GM23338 (cell line): ENCODE data around the gene DESI2. TPM values are rescaled to one million over a fixed set of nuclear protein-coding genes. Genes with fewer than 3 reads are reported as not detected.
A peak's percentile ranks its signal among the peaks of the same experiment; 100 is the strongest.

Experiments
- ATAC-seq: fragments of 200-7000 bp; cut with Tn5 transposase; 3 replicates; pipeline ENCODE4 v1.9.1; 2020
- DNase-seq: peaks from one replicate; pipeline ENCODE4 v3.0.0-alpha.2; 2015; ENCODE audit warnings: low spot score
- H2AFZ ChIP-seq: fragments of 200-600 bp; sonication (generic); 2 replicates; pipeline ENCODE4 v1.8.0; 2016; ENCODE audit warnings: antibody characterized with exemption, mild to moderate bottlenecking, moderate library complexity
- H3F3A ChIP-seq: fragments of 200-600 bp; sonication (generic); replicated peaks from 2 replicates; pipeline ENCODE4 v1.8.0; 2017; ENCODE audit warnings: antibody characterized with exemption, mixed run types, low read depth
- H3K27ac ChIP-seq: fragments of 200-600 bp; sonication (generic); 2 replicates; pipeline ENCODE4 v1.6.1; 2016; ENCODE audit warnings: low read depth
- H3K27me3 ChIP-seq: fragments of 200-600 bp; sonication (generic); 2 replicates; pipeline ENCODE4 v1.8.0; 2016; ENCODE audit warnings: mild to moderate bottlenecking, mixed run types, moderate library complexity; ENCODE audit not compliant: insufficient read depth
- H3K36me3 ChIP-seq: fragments of 200-600 bp; sonication (generic); 2 replicates; pipeline ENCODE4 v1.8.0; 2016; ENCODE audit warnings: mild to moderate bottlenecking; ENCODE audit not compliant: insufficient read depth
- H3K4me1 ChIP-seq: fragments of 200-600 bp; sonication (generic); 2 replicates; pipeline ENCODE4 v1.8.0; 2016; ENCODE audit warnings: mild to moderate bottlenecking, moderate library complexity; ENCODE audit not compliant: insufficient read depth
- H3K4me2 ChIP-seq: fragments of 200-600 bp; sonication (generic); 2 replicates; pipeline ENCODE4 v1.7.1; 2017; ENCODE audit warnings: mixed run types
- H3K4me3 ChIP-seq: fragments of 200-600 bp; sonication (generic); 2 replicates; pipeline ENCODE4 v1.6.1; 2016; ENCODE audit warnings: mixed run types
- H3K79me2 ChIP-seq: fragments of 200-600 bp; sonication (generic); replicated peaks from 2 replicates; pipeline ENCODE4 v1.8.0; 2017; ENCODE audit warnings: mild to moderate bottlenecking; ENCODE audit not compliant: insufficient read depth
- H3K9me2 ChIP-seq: fragments of 200-600 bp; sonication (generic); 2 replicates; pipeline ENCODE4 v1.8.0; 2017; ENCODE audit not compliant: insufficient read depth
- H4K20me1 ChIP-seq: fragments of 200-600 bp; sonication (generic); replicated peaks from 2 replicates; pipeline ENCODE4 v1.8.0; 2017; ENCODE audit warnings: mild to moderate bottlenecking; ENCODE audit not compliant: insufficient read depth
- H3K27ac Mint-ChIP-seq: 2 replicates; pipeline ENCODE4 v1.8.0; 2020; ENCODE audit warnings: inconsistent platforms, mild to moderate bottlenecking, moderate library complexity, mixed read lengths
- H3K27me3 Mint-ChIP-seq: 3 replicates; pipeline ENCODE4 v1.8.0; 2022; ENCODE audit warnings: low read depth, mild to moderate bottlenecking, moderate library complexity, mixed read lengths, inconsistent platforms; ENCODE audit not compliant: insufficient read depth, poor library complexity
- H3K36me3 Mint-ChIP-seq: 3 replicates; pipeline ENCODE4 v1.8.0; 2021; ENCODE audit warnings: low read depth, mild to moderate bottlenecking, inconsistent platforms, moderate library complexity, mixed read lengths
- H3K4me1 Mint-ChIP-seq: 3 replicates; pipeline ENCODE4 v1.8.0; 2020; ENCODE audit warnings: mild to moderate bottlenecking, inconsistent platforms, mixed read lengths
- H3K4me3 Mint-ChIP-seq: 3 replicates; pipeline ENCODE4 v1.8.0; 2021; ENCODE audit warnings: moderate library complexity, mild to moderate bottlenecking, inconsistent platforms, mixed read lengths
- H3K9me3 Mint-ChIP-seq: 3 replicates; pipeline ENCODE4 v1.8.0; 2020; ENCODE audit warnings: moderate library complexity, mild to moderate bottlenecking, inconsistent platforms, mixed read lengths
- CREB1 ChIP-seq: fragments of 250-450 bp; sonication (Bioruptor Pico); IDR thresholded peaks from 2 replicates; pipeline ENCODE4 v1.5.0; 2020; ENCODE audit warnings: low read depth, mild to moderate bottlenecking, moderate library complexity
- CTCF ChIP-seq, 2 experiments: fragments of 200-600 bp in 1 of 2; sonication (generic) in 1 of 2; conservative IDR thresholded peaks; 2 replicates each; pipeline versions ENCODE4 v1.5.1 to v1.6.1; 2016 to 2017; ENCODE audit warnings: antibody characterized with exemption in 2 of 2, low read depth in 2 of 2, mild to moderate bottlenecking in 2 of 2, moderate library complexity in 1 of 2
- EZH2 ChIP-seq: fragments of 200-600 bp; sonication (generic); IDR thresholded peaks from one replicate; pipeline ENCODE4 v1.8.0; 2017; ENCODE audit warnings: antibody characterized with exemption, mild to moderate bottlenecking, low read depth; ENCODE audit not compliant: unreplicated experiment
- EZH2phosphoT487 ChIP-seq: fragments of 200-600 bp; sonication (generic); IDR thresholded peaks from one replicate; pipeline ENCODE4 v1.8.1; 2018; ENCODE audit warnings: antibody characterized with exemption; ENCODE audit not compliant: unreplicated experiment
- JUNB ChIP-seq: IDR thresholded peaks from one replicate; pipeline ENCODE4 v1.6.1; 2016; ENCODE audit warnings: antibody characterized with exemption; ENCODE audit not compliant: unreplicated experiment
- NANOG ChIP-seq: IDR thresholded peaks from 2 replicates; pipeline ENCODE4 v1.6.1; 2016; ENCODE audit warnings: antibody characterized with exemption, borderline replicate concordance
- POLR2AphosphoS5 ChIP-seq: IDR thresholded peaks from 2 replicates; pipeline ENCODE4 v1.6.1; 2016; ENCODE audit warnings: antibody characterized with exemption, low read depth
- REST ChIP-seq: IDR thresholded peaks from one replicate; pipeline ENCODE4 v1.6.1; 2018; ENCODE audit warnings: antibody characterized with exemption; ENCODE audit not compliant: unreplicated experiment
- STAT1 ChIP-seq: IDR thresholded peaks from one replicate; pipeline ENCODE4 v1.6.1; 2016; ENCODE audit warnings: antibody characterized with exemption; ENCODE audit not compliant: unreplicated experiment
- ZNF114 ChIP-seq: fragments of 250-450 bp; sonication (Bioruptor Pico); IDR thresholded peaks from 2 replicates; pipeline ENCODE4 v1.5.0; 2020; ENCODE audit warnings: mild to moderate bottlenecking, moderate library complexity
- ZNF331 ChIP-seq: fragments of 250-450 bp; sonication (Bioruptor Pico); IDR thresholded peaks from 2 replicates; pipeline ENCODE4 v1.5.0; 2020; ENCODE audit warnings: low read depth, mild to moderate bottlenecking, moderate library complexity
- polyA plus RNA-seq: library from polyadenylated mRNA; unstranded; fragments of >200 nt; fragmentation: Nextera tagmentation; extraction: Ambion mirVana; gene quantifications from 2 replicates; pipeline ENCODE4 v1.2.1, GENCODE V29; 2016
- total RNA-seq: library from RNA; depleted of rRNA; stranded (reverse); fragments of >200 nt; shearing (Covaris generic); gene quantifications from 2 replicates; pipeline ENCODE4 v1.2.3, GENCODE V29; 2014
- TF ChIP-seq, protein P1 (sequence below): IDR thresholded peaks from 2 replicates; pipeline ENCODE4 v1.6.1; 2016; ENCODE audit warnings: antibody characterized with exemption
- TF ChIP-seq, protein P2 (sequence below): fragments of 250-450 bp; sonication (Bioruptor Pico); IDR thresholded peaks from 2 replicates; pipeline ENCODE4 v1.5.0; 2020; ENCODE audit warnings: mild to moderate bottlenecking, moderate library complexity

The DESI2 gene
- total and polyA plus RNA-seq, 2 experiments from 2014 or later: 145 TPM

DNA sequence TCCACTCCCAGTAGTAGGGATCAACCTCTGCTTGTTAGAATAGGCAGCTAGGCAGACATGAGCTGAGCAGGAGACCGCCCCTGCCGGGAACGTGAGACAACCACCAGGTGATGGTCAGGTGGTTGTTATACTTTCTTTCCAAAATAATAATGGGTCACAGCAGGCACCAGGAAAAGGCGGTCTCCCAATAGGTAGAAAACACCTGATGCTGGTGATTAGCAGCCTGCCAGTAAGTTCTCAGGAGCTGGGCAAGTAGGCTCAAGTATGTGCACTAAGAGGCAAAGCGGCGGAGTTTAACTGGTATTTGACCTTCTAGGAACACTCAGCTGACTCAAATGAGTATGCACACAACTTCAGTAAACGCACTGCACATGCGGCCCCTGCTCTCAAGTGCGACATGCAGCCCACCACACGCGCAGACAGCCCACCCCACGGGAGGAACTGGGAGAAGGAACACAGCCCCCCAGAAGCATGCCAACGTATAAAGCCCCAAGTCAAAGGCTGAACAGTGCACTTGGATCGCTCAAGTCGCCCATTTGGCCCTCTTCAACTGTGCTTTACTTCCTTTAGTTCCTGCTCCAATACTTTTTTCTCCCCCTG is 80.0 kb downstream of the DESI2 start:
- H3K4me3 Mint-ChIP-seq: no peak overlapping the region
- H3K4me1 ChIP-seq: peaks cover 17% of the 10 kb centered on the region
- H2AFZ ChIP-seq: 0 out of 2 replicates have a peak overlapping the region, but pooled peaks have one; percentile 59
- TF ChIP-seq CREB1 (CRISPR knock-in tag): no peak
- TF ChIP-seq, protein P1, sequence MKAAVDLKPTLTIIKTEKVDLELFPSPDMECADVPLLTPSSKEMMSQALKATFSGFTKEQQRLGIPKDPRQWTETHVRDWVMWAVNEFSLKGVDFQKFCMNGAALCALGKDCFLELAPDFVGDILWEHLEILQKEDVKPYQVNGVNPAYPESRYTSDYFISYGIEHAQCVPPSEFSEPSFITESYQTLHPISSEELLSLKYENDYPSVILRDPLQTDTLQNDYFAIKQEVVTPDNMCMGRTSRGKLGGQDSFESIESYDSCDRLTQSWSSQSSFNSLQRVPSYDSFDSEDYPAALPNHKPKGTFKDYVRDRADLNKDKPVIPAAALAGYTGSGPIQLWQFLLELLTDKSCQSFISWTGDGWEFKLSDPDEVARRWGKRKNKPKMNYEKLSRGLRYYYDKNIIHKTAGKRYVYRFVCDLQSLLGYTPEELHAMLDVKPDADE: no peak
- no peak for TF ChIP-seq EZH2phosphoT487
- no peak for TF ChIP-seq EZH2
- no peak for TF ChIP-seq NANOG
- TF ChIP-seq JUNB: no peak
- no peak for TF ChIP-seq CTCF (conservative IDR thresholded peaks at IDR 0.05; ENCODE audit: low read depth in 2 of 2)
- no peak for TF ChIP-seq STAT1
- TF ChIP-seq ZNF114 (CRISPR knock-in tag): no peak
- TF ChIP-seq ZNF331 (CRISPR knock-in tag): no peak
- TF ChIP-seq, protein P2, sequence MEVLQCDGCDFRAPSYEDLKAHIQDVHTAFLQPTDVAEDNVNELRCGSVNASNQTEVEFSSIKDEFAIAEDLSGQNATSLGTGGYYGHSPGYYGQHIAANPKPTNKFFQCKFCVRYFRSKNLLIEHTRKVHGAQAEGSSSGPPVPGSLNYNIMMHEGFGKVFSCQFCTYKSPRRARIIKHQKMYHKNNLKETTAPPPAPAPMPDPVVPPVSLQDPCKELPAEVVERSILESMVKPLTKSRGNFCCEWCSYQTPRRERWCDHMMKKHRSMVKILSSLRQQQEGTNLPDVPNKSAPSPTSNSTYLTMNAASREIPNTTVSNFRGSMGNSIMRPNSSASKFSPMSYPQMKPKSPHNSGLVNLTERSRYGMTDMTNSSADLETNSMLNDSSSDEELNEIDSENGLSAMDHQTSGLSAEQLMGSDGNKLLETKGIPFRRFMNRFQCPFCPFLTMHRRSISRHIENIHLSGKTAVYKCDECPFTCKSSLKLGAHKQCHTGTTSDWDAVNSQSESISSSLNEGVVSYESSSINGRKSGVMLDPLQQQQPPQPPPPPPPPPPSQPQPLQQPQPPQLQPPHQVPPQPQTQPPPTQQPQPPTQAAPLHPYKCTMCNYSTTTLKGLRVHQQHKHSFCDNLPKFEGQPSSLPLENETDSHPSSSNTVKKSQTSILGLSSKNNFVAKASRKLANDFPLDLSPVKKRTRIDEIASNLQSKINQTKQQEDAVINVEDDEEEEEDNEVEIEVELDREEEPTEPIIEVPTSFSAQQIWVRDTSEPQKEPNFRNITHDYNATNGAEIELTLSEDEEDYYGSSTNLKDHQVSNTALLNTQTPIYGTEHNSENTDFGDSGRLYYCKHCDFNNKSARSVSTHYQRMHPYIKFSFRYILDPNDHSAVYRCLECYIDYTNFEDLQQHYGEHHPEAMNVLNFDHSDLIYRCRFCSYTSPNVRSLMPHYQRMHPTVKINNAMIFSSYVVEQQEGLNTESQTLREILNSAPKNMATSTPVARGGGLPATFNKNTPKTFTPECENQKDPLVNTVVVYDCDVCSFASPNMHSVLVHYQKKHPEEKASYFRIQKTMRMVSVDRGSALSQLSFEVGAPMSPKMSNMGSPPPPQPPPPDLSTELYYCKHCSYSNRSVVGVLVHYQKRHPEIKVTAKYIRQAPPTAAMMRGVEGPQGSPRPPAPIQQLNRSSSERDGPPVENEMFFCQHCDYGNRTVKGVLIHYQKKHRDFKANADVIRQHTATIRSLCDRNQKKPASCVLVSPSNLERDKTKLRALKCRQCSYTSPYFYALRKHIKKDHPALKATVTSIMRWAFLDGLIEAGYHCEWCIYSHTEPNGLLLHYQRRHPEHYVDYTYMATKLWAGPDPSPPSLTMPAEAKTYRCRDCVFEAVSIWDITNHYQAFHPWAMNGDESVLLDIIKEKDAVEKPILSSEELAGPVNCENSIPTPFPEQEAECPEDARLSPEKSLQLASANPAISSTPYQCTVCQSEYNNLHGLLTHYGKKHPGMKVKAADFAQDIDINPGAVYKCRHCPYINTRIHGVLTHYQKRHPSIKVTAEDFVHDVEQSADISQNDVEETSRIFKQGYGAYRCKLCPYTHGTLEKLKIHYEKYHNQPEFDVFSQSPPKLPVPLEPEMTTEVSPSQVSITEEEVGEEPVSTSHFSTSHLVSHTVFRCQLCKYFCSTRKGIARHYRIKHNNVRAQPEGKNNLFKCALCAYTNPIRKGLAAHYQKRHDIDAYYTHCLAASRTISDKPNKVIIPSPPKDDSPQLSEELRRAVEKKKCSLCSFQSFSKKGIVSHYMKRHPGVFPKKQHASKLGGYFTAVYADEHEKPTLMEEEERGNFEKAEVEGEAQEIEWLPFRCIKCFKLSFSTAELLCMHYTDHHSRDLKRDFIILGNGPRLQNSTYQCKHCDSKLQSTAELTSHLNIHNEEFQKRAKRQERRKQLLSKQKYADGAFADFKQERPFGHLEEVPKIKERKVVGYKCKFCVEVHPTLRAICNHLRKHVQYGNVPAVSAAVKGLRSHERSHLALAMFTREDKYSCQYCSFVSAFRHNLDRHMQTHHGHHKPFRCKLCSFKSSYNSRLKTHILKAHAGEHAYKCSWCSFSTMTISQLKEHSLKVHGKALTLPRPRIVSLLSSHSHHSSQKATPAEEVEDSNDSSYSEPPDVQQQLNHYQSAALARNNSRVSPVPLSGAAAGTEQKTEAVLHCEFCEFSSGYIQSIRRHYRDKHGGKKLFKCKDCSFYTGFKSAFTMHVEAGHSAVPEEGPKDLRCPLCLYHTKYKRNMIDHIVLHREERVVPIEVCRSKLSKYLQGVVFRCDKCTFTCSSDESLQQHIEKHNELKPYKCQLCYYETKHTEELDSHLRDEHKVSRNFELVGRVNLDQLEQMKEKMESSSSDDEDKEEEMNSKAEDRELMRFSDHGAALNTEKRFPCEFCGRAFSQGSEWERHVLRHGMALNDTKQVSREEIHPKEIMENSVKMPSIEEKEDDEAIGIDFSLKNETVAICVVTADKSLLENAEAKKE (CRISPR knock-in tag): no peak
- no peak for TF ChIP-seq REST
- TF ChIP-seq POLR2AphosphoS5: no peak
- no peak overlapping the region for H3K27ac Mint-ChIP-seq
- H3K9me3 Mint-ChIP-seq: peaks cover 17% of the 10 kb centered on the region
- no peaks in the 10 kb centered on the region; the same call in 1 of the 2 replicates for H3K36me3 ChIP-seq
- ATAC-seq: no peak
- peaks cover 19% of the 10 kb centered on the region for H3K36me3 Mint-ChIP-seq
- H3K4me1 Mint-ChIP-seq: peaks cover 26% of the 10 kb centered on the region
- H3K79me2 ChIP-seq: no peaks in the 10 kb centered on the region
- H3K27me3 Mint-ChIP-seq: peaks cover 33% of the 10 kb centered on the region
- no peak overlapping the region for H3K4me3 ChIP-seq
- peaks cover 34% of the 10 kb centered on the region for H3K27me3 ChIP-seq
- no peaks in the 10 kb centered on the region for H4K20me1 ChIP-seq
- H3K9me2 ChIP-seq: no peaks in the 10 kb centered on the region
- peaks cover 10% of the 10 kb centered on the region; the same call in 1 of the 2 replicates for H3F3A ChIP-seq
- DNase-seq: no peak
- H3K4me2 ChIP-seq: no peak overlapping the region
- H3K27ac ChIP-seq: no peak overlapping the region
